Measurements from ENCODE around the gene POSTN.
"Not testable (repeated sequence)": the region's sequence is repeated elsewhere in the genome, so short reads cannot be mapped to it uniquely, and the experiment has no call there.

Gene POSTN

GRCh38 chr13:37597477-37598025 lies 1.0 kb downstream of the POSTN start:
- in situ Hi-C loops (cut with MboI; ENCODE audit: low sequenced_read_pairs): no loop called here

GRCh38 chr13:37596805-37597204 lies 1.8 kb downstream of the POSTN start:
- in situ Hi-C loops (cut with MboI; ENCODE audit: low sequenced_read_pairs): no loop called here

- in situ Hi-C loops (cut with MboI; ENCODE audit: low sequenced_read_pairs): no loop called here
Observed at GRCh38 chr13:37595162-37595561, 3.4 kb downstream of the POSTN start.

- in situ Hi-C loops (cut with MboI; ENCODE audit: low sequenced_read_pairs): no loop called here
Observed at GRCh38 chr13:37594550-37594949, 4.0 kb downstream of the POSTN start.

GRCh38 chr13:37589381-37589780 lies 9.2 kb downstream of the POSTN start:
- in situ Hi-C loops (cut with MboI; ENCODE audit: low sequenced_read_pairs): not testable (repeated sequence)

DNA sequence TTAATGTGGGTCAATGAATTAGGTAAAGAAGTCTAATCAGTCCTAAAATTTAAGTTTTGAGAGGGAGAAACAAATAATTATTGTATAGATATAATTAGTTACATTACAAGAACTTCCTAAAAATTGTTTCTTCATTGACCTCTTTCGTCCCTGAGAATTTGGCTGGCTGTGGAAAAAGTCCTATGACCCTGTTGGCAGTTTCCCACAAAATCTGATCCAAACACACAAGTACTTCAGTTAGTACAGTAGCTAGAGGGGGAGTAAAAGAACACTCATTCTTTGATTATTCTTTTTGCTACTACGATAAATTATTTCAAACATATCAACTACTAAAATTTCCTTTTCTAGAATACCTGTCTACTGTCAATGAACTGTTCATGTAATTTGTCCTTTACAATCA lies 11.3 kb downstream of the POSTN start:
- in situ Hi-C loops (cut with MboI; ENCODE audit: low sequenced_read_pairs): no loop called here

DNA sequence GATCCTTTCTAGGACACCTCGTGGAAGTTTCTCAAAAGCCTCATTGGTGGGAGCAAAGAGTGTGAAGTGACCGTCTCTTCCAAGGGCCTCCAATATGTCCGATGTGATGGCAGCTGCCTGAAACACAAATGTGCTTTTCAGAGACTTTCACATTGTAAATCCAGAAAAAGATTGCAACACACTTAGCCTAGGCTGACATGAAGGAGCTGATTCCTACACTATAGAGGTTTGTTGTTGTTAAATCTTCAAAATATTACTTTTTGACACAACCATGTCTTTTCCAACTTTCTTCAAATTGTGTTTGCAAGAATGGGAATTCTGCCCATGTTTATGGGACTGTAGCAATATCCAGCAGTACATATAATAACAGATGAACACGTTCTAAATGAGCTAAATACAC lies 12.4 kb downstream of the POSTN start:
- in situ Hi-C loops (cut with MboI; ENCODE audit: low sequenced_read_pairs): no loop called here

DNA sequence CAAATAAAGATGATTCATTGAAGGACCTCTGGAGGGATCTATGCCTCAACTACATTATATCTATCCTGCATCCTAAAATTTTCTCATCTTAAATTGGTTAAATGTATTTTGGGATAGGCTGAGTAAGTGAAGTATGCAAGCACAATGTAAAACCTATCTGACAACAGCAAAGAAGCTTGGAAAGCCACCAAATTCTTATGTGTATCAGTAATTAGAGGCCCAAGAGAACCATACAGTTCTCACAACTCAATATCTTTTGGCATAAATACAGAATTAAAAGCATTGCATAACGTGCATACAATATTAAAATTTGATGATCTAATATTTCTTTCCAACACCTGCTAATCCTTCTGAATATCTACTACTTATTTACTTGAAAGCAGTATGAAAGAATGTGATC lies 13.0 kb downstream of the POSTN start:
- in situ Hi-C loops (cut with MboI; ENCODE audit: low sequenced_read_pairs): no loop called here

DNA sequence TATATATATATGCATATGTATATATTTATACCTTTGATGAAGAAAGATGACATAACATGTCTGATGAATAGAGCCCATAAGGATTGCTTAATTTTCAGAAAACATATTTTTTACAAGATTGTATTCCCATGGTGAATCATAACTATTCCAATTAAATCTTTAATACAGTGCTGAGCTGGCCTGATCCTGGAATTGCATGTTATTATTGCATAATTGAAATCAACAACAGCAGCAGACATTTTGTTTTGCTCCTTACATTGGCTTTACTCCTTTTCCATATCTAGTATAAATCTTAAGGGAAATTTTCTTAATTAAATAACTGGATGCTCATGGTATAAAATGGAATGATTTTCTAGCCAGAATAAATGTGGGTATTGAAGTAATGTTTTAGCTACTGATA lies 22.0 kb downstream of the POSTN start:
- in situ Hi-C loops (cut with MboI; ENCODE audit: low sequenced_read_pairs): no loop called here

DNA sequence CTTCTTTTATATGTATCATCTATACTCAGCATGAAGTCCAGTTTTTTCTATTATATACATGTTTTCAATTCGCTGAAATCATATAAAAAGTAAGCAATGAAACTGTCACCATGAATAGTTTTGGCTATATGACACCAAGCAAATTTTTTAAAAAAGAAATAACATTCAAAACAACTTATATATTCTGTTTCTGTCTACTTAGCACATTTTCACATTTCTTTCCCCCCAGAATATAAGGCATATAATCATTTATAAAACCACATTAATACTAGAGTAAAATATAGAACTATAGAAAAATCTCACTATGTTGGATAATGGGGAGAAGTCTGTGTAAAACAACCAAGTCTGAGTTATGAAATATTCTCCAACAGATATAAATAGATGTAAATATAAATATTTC lies 33.1 kb downstream of the POSTN start:
- in situ Hi-C loops (cut with MboI; ENCODE audit: low sequenced_read_pairs): no loop called here

DNA sequence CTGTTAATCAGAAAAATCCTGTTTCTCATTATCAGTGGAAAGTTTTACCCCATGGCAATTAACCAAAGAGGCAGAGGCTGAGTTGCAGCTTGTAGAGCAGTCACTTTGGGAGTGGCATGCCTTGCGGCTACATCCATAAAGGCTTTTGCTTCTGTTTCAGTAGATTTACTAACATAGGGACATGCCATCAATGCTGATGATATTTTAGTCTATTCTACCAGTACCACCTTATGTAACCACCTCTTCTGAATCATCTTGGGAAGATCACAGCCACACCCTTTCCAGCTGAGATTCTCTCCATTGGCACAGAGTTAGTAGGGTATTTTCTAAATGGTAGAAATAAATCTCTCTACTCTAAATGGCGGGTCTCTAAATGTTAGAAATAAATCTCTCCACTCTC lies 37.5 kb downstream of the POSTN start:
- in situ Hi-C loops (cut with MboI; ENCODE audit: low sequenced_read_pairs): no loop called here

- in situ Hi-C loops (cut with MboI; ENCODE audit: low sequenced_read_pairs): no loop called here
Observed at GRCh38 chr13:37560526-37560925, 38.0 kb downstream of the POSTN start.

DNA sequence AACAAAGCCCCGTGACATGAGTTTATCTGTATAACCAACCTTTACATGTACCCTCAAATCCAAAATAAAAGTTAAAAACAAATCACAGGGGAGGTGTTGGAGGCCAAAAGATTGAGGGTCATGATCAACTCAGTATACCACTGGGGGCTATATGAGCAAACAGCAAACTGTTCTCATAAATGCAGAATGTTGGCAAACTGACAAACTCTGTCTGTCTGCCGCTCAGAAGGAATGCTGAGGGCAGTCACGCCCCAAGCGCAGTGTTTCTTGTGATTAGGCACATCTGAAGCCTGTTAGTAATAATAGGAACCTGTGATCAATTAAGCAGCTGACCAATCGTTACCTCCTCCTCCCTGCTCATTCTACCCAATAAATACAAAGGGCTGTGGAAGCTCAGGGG lies 39.8 kb downstream of the POSTN start:
- in situ Hi-C loops (cut with MboI; ENCODE audit: low sequenced_read_pairs): not testable (repeated sequence)

DNA sequence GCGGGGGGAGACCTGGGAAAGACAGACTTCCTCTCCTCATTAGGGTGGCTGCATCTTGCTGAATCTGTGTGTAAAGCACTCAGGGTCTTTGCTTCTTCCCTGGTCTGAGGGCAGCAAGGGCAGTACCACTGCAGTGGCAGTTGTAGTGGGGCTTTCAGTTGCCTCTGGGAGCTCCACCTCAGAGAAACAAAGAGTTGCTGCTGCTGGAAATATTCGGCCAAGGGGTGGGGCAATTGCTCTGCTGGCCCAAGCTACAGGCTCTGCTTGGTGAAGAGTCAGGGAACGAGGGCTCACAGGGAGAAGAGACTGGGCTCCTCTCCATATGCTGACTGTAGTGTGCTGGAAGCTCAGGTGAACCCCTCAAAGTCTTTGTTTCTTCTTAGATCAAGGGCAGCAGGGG lies 52.5 kb downstream of the POSTN start:
- in situ Hi-C loops (cut with MboI; ENCODE audit: low sequenced_read_pairs): no loop called here

DNA sequence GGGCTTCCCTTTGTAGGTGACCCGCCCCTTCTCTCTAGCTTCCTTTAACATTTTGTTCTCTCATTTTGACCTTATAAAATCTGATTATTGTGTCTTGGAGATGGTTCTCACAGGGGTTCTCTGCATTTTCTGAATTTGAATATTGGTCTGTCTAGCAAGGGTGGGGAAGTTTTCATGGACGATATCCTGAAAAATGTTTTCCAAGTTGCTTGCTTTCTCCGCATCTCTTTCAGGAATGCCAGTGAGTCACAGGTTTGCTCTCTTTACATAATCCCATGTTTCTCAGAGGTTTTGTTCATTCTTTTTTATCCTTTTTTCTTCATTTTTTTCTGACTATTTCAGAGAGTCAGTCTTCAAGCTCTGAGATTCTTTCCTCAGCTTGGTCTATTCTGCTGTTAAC lies 53.6 kb downstream of the POSTN start:
- in situ Hi-C loops (cut with MboI; ENCODE audit: low sequenced_read_pairs): no loop called here

DNA sequence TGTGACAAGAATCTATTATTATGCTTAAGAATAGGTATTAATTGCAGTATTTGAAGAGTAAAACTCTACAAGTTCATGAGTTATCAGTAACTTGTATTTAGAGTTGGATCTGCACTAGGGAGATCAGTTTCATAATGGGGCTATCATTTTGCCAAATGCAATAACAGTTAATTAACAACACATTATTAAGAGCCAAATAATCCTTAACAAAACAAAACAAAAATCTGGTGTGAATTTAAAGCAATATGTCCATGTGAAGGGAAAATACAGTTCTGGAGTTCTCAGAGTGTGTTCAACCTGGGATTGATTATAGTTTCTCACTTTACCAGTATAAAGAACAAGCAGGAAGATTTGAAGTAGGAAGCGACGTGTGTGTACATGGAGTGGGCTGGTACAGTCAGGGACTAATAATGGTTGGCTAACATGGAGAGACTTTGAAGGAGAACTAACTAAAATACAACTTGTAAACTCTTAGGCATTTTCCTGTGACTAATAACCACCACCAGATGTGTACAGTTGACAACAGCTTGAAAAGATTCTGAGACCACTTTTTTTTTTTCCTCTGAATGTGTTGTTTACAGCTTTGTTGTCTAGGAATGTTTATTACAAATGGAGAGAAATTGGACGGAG lies 58.5 kb downstream of the POSTN start:
- in situ Hi-C loops (cut with MboI; ENCODE audit: low sequenced_read_pairs): no loop called here

DNA sequence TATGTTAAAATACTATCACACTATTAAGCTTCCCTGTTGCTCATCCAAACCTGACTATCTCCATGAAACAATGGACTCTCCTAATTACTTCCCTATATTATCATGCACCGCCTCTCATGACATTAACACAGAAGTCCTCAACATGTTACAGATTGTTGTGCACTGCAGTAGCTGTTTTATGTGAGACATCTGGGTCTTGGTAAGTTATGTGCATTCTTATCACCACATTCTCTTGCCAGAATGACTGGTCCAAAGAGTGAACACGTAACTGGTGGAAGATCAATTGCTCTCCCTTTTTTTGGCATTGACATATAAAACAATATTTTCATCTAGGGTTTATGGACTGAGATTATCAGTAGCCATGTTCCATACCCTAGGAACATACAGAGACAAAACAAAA lies 59.4 kb downstream of the POSTN start:
- in situ Hi-C loops (cut with MboI; ENCODE audit: low sequenced_read_pairs): no loop called here

GRCh38 chr13:37535501-37535900 lies 63.1 kb downstream of the POSTN start:
- in situ Hi-C loops (cut with MboI; ENCODE audit: low sequenced_read_pairs): no loop called here

DNA sequence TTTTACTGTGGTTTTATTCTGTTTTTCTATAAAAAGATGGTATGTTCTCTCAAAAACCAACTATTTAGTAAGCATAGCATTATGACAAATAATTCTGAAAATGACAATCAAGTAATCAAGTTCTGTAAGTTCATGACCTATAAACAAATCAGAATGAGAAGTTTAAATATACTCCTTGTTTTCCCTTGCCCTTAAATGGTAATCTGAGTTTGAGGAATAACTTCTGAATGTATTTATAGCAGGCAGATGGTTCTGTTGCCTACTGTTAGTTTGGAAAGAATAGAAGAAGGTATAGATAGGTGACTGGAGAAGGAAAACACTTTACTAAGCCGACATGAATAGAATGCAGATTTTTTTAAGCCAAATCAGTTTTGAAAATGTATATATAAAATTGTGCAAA lies 63.9 kb downstream of the POSTN start:
- in situ Hi-C loops (cut with MboI; ENCODE audit: low sequenced_read_pairs): no loop called here

- in situ Hi-C loops (cut with MboI; ENCODE audit: low sequenced_read_pairs): no loop called here
Observed at GRCh38 chr13:37534181-37534580, 64.4 kb downstream of the POSTN start.

- in situ Hi-C loops (cut with MboI; ENCODE audit: low sequenced_read_pairs): no loop called here
Observed at GRCh38 chr13:37531049-37531448, 67.5 kb downstream of the POSTN start.

DNA sequence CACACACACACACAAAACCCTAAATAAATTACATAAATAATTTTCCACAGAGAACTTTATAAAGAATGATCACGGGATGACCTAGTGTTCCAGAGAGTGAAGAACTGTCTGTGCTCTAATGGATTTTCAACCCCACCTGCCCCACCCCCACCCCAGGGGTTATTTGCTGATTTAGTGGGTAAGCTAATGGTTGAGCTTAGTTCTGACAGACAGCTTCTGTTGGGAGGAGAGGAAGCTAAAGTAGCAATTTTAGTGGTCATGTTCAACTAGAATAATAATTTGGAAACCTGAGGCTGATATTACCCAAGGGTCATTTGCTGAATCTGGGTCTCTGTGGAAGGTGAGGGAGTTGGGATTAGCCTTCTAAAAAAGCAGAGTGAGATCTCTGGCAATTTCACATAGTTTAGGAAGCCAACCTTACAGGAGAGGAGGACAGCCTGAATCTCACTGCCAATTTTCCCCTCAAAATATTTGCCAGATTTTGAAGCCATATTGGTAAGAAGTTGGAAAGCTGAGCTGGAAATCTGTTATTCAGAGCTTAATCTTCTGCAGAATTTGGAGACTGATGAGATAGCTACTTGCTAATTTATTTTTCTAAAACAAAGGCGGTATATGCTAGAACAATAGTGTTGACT lies 68.7 kb downstream of the POSTN start:
- in situ Hi-C loops (cut with MboI; ENCODE audit: low sequenced_read_pairs): no loop called here

Data from HL-60/S4 (cell line).